ENCODE data around the gene IL10RA. TPM values are rescaled to one million over a fixed set of nuclear protein-coding genes. Genes with fewer than 3 reads are reported as not detected.

IL10RA gene
- total RNA-seq, 1 donor from 2014 or later, result 0.60 TPM

GRCh38 chr11:118046964-118047700 lies 60.9 kb downstream of the IL10RA start:
- DNase-seq (ENCODE audit: low read depth), result no peak

GRCh38 chr11:118047749-118048148 lies 61.6 kb downstream of the IL10RA start:
- DNase-seq (ENCODE audit: low read depth), result no peak

DNA sequence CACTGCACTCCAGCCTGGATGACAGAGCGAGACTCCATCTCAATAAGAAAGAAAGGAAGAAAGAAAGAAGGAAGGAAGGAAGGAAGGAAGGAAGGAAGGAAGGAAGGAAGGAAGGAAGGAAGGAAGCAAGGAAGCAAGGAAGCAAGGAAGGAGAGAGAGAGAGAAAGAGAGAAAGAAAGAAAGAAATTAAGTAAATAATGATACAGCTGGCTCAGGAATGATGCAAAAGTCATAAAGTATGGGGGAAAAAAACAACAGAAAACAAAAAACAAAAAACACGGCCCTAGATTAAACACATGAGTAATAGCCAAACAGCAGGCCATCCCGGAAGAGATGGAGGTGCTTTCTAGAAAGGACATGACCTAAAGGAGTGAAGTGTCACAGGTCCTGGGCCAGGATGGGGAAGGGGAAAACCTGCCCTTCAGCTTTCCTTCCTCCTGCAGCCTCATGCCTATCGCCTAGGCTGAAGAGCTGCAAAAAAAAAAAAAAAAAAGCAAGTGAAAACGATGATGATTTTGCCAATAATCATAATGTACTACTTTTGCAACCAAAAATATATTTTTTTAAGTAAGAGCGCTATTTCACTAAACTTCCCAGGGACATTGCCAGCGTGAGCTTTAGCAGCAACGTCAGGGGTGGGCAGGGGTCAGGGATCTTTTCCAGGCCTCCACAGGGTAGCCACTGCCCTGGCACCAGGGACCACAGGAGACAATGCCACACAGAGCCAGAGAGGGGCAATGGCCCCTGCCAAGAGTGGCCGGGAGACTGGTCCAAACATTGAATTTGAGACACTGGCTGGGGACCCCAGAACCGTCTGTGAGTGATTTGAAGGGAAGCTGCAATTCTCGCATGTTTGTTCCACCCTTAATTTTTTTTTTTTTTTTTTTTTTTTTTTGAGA lies 62.5 kb downstream of the IL10RA start:
- DNase-seq (ENCODE audit: low read depth), result no peak

DNA sequence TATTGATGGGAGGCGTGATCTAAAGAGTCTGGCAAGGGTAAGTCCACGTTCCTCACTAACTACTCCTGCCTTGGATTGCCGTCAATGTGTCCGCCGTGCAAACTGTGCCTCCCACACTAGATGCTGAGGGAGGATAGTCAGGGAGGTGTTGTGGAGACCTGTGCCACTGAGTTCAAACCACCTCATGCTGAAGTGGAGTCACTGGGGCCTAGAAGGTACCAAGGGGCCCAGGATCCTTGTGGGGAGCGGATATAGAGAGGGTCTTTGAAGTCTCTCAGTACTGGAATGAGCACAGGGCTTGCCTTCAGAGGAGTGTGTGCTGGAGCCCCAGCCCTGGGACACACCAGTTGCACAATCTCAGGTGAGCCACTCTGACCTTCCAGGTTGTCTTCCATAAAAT lies 63.6 kb downstream of the IL10RA start:
- no peak for DNase-seq (ENCODE audit: low read depth)

DNA sequence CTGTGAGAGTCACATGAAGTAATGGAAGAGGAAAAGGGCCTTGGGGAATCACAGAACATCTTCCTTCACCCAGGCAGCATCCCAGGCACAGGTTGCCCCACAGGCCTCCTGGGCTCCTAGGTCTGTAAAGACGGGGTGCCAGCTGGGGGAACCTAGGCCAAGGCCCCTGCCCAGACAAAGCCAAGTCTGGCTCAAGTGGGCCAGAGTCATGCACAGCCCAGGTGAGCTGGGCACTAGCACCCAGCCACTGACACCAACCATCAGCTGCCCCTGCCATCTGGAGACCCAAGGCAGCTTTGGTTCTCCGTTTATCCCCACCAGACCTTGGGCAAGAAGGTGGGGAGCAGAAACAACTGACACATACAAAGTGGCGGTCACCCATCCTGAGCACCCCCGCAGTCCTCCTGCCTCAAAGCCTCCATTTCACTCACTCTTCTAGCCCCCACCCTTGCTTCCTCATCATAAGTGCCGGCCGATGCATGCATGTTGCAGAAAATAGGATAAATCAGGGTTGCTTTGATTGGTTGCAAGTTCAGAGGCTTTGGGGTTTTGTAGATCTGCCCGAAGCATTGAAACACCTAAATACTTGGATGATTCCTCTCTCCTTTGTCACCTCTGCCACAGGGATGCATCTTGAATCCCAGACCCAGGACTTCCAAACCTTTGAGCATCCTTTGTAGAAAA lies 64.2 kb downstream of the IL10RA start:
- DNase-seq (ENCODE audit: low read depth), result no peak

Other genes with a start within 250 kb of the IL10RA start
- 10.1 and 10.2 TPM in 2 replicates for gene DSCAML1, start 189.2 kb upstream of the IL10RA start, total RNA-seq
- 361 and 706 TPM in 2 replicates for gene FXYD2, start 161.7 kb upstream of the IL10RA start, total RNA-seq
- 0.20 and 1.0 TPM in 2 replicates for gene FXYD6, start 109.7 kb upstream of the IL10RA start, total RNA-seq
- gene TMPRSS13, start 57.0 kb upstream of the IL10RA start, total RNA-seq, result 0.17 TPM in 1 of 2 replicates, not detected in the other
- gene TMPRSS4, start 90.7 kb downstream of the IL10RA start, total RNA-seq, result 2.4 and 29.2 TPM in 2 replicates
- not detected in 2 replicates for gene SMIM35, start 100.6 kb downstream of the IL10RA start, total RNA-seq
- gene SCN4B, start 166.4 kb downstream of the IL10RA start, total RNA-seq, result 0.15 and 0.35 TPM in 2 replicates
- gene SCN2B, start 190.2 kb downstream of the IL10RA start, total RNA-seq, result 0.35 and 1.2 TPM in 2 replicates
- gene JAML, start 238.6 kb downstream of the IL10RA start, total RNA-seq, result not detected in 2 replicates